Stimulated activated CD8-positive, alpha-beta memory T cell treated with anti-CD3 and anti-CD28 coated beads, Interleukin-7, amount 100 ng/mL, for 24 hours (primary cell): ENCODE measurements around the gene FOXK2.

Experiments used
- DNase-seq: peaks from one replicate; pipeline ENCODE4 v3.0.0-alpha.2; 2020; ENCODE audit warnings: low read depth

Gene FOXK2

DNA sequence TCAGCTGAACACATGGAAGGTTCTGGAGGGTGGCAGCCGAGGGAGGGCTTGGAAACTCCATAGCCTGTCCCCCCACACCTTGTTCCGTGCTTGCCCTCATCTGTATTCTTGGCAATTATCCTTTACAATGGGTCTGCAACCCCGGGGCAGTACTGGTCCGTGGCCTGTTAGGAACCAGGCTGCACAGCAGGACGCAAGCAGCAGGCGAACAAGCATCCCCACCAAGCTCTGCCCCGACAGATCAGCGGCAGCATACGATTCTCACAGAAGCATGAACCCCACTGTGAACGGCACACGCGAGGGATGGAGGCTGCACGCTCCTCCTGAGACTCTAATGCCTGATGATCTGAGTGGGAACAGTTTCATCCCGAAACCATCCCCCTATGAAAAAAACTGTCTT is 122.5 kb downstream of the FOXK2 start:
- DNase-seq, result no peak

DNA sequence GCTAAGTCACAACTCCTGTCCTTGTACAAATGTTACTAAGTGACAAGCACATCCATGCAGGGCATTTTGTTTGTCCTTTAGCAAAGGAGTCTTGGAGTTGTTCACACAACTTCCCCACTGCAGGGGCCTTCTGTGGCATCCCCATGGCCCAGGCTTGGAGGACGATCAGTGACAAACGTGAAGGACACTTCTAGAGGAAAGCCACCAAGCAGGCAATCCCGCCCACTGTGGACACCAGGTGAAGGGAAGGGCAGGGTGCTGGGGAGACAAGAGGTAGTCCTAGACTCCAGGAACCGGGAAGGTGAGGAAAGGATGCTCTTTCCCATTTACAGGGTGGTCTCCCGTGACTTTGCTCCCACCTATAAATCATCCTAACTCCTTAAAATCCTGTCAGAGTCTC is 124.6 kb downstream of the FOXK2 start:
- no peak for DNase-seq

DNA sequence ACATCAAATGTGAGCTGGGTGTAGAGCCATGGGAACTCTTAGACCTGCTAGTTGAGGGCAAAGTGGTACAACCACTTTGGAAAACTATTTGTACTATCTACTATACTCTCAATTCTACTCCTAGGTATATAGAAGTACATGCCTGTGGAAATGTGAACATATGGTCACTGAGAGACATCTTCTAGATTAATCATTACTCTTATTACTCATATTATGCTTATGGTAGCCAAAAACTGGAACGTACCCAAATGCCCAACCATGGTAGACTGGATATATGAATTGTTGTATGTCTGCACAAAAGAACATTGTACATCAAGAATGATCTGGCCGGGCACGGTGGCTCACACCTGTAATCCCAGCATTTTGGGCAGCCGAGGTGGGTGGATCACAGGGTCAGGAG is 126.0 kb downstream of the FOXK2 start:
- no peak for DNase-seq

DNA sequence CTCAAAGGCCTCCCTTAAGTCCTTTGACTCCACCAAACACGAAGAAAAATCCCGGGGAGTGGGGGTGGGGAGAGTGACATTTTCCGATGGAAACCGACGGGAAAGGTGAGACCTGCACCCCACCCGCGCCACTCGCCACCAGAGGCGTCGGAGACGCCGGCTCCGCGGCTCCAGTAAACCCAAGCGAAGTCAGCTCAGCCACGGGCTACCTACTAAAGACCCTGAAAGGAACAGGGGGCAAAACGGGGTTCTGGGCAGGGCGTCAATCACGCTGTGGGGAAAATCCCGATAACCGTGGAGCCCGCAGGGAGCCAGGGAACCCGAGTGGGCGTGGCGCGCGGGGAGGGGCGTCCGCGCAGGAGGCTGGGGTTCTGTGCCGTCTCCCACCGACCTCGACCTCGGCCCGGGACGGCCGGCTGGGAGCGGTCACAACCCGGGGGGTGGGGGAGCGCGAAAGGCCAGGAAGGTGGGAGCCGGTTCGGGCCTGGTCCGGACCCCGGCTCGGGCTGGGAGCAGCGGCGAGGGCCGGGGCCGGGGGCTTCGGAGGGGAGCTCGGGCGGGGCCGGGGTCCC is 128.1 kb downstream of the FOXK2 start:
- peak; percentile 14 for DNase-seq

DNA sequence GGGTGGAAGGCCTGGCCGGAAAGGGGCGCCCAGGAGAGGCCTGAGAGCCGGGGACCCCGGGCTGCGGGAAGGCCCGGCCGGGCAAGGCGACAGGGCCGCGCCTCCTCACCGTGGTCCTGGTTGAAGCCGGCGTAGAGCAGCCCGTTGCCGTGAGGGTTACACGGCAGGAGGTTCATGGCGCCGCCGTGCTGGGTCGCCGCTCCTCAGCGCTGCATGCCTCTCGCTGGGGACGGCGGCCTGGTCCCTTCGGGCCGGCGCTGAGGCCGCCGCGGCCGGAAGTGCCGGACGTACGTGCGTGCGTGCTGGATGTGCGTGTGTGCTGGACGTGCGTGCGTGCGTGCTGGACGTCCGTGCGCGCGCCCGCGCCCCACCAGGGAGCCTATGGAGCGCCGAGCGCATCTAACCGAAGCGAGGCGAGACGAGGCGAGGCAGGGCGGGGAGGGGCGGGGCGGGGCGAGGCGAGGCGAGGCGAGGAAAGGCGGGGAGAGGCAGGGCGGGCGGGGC is 128.7 kb downstream of the FOXK2 start, which contains the start of gene WDR45B:
TSS of gene WDR45B (minus strand) at position 280 of the 504 bp plus-strand sequence. CDS start at position 176, 104 bp downstream.
- DNase-seq, result peak; percentile 72

DNA sequence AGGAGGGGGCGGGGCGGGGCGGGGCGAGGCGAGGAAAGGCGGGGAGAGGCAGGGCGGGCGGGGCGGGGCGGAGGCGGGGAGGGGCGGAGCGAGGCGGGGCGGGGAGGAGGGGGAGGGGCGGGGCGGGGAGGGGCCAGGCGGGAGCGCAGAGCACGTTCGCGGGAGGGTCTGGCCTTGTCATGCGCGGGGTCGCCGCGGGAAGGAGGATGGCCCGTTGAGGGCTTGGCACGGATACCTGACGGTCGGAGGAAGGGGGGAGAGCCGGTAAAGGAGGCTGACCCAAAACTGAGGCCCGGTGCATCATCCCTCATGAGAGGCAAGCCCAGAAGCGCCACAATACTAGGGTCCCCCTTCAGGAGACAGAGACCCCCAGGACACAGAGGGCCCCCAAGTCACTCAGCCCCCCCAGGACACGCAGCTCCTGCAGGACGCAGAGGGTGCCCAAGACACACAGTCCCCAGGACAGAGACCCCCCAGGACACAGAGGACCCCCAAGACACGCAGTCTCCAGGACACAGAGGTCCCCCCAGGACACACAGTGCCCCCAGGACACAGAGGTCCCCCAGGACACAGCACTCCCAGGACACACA is 129.3 kb downstream of the FOXK2 start:
- DNase-seq, result peak; percentile 16

DNA sequence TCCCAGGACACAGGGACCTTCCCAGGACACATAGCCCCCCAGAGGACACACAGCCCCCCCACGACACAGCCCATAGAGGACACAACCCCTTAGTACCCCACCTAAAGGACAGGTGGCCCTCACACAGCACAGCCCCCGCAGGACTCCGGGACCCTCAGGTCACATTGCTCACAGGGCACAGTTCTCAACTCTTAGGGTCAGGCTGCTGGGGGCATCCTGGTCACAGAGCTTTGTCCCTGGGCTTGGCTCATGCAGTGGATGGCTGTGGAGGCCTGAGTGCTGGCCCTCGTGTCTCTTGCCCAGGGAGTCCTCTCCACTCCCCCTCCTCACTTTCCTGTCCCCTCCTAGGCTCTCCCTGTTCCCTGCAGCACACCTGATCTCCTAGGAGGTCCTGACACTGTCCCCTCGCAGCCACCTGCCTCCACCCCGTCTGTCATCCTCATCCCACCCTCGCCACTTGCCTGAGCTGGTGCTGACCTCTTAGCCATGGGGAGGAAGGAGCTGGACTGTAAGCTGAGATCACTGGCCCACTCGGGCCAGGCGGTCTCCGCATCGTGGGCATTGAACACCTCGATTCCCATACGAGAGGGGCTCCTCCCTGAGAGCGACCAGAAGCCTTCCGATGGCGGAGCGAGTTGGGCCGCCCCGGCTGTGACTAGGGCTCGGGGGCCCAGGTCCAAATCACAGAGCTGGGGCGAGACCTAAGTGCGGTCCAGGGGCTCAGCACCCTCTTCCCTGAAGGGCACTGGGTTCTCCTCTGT is 130.1 kb downstream of the FOXK2 start:
- no peak for DNase-seq

DNA sequence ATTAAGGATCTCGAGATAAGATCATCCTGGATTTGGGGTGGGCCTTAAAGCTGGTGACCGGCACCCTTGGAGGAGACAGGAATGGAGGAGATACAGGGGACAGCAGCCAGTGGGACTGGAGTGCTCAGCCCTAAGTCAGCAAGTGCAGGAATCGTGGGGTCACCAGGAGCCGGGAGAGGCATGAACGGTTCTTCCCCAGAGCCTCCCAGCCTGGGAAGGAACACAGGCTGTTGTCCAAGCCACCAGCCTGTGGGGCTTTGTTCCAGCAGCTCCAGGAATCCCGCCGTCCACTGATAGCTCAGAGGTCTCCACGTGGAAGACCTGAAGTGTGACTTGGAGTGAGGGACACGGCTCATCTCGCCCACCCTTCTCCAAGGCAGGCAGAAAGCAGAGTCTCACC is 131.2 kb downstream of the FOXK2 start:
- DNase-seq, result no peak

DNA sequence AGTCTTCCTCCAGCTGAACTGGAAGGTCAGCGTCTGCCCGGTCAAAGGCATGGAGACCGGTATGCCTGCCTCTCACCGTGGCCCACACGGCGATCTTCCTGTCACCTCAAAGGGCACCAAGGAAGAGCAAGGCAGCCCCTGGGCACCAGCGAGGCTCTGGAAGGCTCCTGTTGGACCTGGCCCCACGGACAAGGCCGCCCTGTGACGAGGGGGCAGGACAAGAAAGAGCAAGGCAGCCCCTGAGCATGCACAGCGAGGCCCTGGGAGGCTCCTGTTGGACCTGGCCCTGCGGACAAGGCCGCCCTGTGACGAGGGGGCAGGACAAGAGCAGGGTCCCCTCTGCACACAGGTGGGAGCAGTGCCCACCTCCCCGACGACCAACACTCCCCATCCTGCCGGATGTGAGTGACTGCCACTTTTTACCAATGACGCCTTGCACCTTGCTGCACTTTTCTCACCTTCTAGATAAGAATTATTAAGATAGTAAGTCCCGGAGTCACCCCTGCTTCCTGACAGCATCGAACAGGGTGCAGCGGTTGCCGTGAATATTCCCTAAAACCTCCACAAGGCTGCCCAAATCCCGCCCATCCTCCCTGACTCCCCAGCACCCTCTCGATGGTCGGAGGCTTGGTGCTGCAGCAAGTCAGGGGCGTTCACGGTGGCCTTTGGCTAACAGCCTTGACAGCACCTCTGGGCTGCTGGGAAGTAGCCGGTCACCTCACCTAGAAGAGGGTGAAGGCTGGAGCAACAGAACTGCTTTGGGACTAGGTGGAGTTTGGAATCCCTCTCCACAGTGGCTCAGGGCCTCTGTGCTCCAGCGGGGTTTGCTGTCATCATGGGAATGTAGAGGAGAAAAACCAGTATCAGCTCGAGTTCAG is 134.4 kb downstream of the FOXK2 start:
- DNase-seq, result no peak
